Myocyte (in vitro differentiated cells): ENCODE results near the gene MAPK8IP3. TPM values are rescaled to one million over a fixed set of nuclear protein-coding genes. Genes with fewer than 3 reads are reported as not detected.

Source experiments
- DNase-seq: peaks from one replicate; pipeline ENCODE4 v3.0.0-alpha.2; 2012; ENCODE audit warnings: low read depth
- total RNA-seq: library from RNA; depleted of rRNA; stranded (reverse); fragments of >200 nt; gene quantifications from 2 replicates; pipeline ENCODE4 v1.2.3, GENCODE V29; 2014

Gene MAPK8IP3
- total RNA-seq, 1 donor from 2014 or later: 108 TPM

- no peak for DNase-seq
Observed at GRCh38 chr16:1771864-1772361, 65.9 kb downstream of the MAPK8IP3 start.

- DNase-seq: no peak
Observed at GRCh38 chr16:1772362-1772907, 66.4 kb downstream of the MAPK8IP3 start, which contains the start of gene EME2. Gene EME2, plus strand, starts transcription at chr16:1772810. Its CDS starts 418 bp downstream, at chr16:1773228.

- DNase-seq: peak; percentile 89
Observed at GRCh38 chr16:1772908-1773702, 67.1 kb downstream of the MAPK8IP3 start, which contains the start of gene MRPS34. Gene MRPS34, minus strand, starts transcription at chr16:1773134. Its CDS starts 15 bp downstream, at chr16:1773119.

GRCh38 chr16:1773703-1774447 lies 67.9 kb downstream of the MAPK8IP3 start:
- DNase-seq: peak; percentile 52

DNA sequence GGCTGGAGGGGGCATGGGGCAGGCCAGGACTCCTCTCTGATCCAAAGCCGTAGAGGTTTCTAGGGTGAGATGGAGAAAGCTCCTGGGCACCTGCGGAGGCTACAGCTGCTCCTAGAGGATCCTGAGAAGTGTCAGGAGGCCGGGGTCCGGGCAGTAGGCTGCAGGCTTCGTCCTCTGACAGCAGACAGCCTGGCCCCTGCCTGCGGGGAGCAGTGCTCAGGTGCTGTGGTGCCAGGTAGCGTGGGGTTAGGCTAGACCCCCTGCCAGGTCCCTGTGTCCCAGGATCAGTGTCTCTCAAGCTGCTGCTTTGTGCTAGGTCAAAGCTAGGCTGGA lies 68.4 kb downstream of the MAPK8IP3 start:
- DNase-seq: no peak

DNA sequence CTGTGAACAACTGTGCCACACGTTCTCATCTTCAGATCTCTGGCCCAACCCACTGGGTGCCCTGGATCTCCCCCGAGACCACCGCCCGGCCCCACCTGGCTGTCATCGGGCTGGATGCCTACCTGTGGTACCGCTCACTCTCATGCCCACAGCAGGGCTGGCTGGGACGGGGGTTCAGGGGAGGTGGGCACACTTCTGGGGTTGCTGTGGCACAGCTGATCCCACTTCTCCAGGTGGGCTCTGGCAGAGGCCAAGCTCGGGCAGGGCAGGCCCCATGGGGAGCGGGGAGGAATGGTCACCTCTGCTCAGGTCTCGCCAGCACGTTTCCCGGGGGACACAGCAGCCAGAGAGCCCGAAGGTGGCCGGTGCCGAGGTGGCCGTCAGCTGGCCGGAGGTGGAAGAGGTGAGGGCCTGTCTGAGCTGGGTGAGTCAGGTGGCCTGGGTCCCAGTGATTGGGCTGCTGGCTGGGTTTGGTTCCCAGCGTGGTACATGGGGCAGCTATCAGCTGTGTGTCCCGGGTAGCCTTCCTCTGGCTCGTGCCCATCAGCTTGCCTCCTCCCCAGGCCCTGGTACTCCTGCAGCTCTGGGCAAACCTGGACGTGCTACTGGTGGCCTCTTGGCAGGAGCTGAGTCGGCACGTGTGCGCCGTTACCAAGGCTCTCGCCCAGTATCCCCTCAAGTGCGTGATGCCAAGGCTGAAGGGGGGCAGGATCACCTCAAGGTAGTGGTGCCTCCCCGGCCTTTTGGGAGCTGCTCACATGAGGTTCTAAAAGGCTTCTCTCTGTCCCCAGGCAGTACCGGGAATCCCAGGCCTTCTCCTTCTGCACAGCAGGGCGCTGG lies 69.2 kb downstream of the MAPK8IP3 start:
- no peak for DNase-seq

DNA sequence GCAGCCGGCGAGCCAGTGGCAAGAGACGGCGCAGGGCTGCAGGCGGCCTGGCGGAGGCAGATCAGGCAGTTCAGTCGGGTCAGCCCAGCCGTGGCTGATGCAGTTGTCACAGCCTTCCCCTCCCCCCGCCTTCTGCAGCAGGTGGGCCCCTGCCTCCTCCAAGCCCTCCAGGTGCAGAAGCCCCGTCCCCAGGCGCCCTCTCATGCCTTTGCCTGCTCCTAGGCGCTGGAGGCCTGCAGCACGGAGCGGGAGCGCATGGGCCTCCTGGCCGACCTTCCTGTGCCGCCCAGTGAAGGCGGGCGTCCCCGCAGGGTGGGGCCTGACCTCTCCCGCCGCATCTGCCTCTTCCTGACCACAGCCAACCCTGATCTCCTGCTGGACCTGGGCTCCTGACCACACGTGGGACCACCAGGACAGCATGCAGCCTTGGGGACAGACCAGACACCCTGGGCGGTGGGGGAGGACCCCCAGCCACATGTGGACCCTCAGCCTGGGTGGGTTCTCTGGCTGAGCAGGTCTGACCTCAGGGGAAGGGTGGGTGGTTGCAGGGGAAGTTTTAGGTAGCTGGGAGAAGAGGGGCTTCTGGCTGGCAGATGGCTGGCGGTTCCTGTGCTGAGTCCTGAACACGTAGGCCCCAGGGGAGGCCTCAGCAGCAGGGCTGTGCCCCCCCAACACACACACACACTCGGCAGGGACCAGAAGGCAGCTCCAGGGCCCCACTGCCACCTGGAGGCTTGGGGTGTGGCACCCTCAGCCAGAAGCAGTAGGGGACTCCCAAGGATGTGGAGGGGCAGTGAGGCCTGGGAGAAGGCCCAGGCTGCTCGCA lies 70.1 kb downstream of the MAPK8IP3 start:
- no peak for DNase-seq

GRCh38 chr16:1776672-1776955 lies 70.6 kb downstream of the MAPK8IP3 start:
- DNase-seq: no peak

GRCh38 chr16:1776991-1777374 lies 71.0 kb downstream of the MAPK8IP3 start:
- DNase-seq: no peak

DNA sequence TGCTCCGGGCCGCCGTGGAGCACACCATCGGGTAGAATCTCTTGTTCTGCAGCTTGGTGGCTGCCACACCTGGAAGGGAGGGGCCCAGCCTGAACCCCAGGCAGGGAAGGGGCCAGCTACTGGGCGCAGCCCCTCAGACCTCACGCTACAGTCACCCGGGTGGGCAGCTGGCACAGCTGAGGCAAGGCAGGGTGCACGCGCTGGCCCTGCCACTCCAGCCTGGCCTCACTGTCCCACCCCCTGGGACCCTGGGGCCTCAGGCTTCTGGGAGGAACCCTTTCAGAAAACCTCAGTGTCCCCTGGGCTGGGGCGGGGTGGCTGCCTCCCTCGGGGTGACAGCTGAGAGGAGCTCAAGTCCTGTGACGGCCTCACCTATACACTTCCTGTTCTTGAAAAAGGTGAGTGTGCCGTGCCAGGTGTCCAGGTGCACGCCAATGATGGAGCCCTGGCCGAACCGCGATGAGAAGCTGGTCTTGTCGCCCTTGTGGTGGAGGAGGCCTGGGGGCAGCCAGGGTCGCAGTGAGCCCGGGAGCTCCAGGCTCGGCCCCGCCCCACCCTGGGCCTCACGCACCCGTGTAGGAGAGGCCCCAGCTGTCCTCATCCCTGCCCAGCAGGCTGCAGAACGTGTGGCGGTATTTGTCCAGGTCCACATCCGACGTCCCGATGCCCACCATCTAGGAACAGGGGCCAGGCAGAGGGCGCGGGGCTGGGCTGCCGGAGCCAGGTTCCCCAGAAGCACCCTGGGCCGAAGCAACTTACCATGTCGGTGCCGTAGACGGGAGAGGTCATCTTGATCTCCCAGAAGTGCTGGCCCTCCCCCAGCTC lies 71.6 kb downstream of the MAPK8IP3 start:
- no peak for DNase-seq

DNA sequence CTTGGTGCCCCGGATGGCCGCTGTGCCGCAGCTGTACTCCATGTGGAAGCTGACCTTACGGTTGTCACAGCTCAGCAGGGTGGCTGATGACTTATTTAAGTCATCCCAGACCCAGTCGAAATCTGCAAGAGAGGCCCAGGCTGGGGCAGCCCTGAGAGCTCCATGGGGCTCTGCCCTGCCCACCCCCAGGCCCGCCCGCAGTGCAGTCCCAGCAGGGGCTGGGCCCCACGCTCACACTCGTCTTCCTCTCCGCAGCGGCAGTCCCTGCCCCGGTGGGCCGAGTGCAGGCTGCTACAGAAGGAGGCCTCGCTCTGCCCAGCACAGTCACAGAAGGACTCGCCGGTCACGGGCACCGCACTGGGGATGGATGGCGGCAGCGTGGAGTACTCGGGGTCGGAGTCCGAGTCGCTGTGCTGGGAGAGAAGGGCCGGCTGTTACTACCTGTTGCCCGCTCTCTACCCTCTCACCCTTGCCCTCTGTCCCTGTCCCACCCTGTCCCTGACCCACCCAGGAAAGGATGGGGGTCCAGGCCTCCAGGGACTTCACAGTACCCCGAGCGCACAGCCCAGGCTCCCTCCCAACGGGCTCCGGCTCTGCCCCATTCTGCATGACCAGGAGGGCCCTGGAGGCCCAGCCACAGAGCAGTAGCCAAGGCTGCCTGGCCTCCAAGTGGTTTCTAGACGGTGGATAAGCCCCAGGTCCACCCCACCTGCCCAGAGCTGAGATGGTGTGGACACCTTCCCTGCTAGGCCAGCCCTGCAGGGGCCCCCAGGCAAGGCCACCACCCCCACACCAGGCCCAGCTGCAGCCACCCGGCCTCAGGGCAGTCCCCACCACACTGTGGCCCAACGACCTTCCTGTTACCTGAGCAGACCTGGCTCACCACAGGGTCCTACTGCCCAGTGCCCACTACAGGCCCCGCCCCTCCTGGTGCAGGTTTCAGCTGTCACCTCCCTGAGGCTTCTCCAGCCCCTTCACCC lies 72.5 kb downstream of the MAPK8IP3 start:
- no peak for DNase-seq

DNA sequence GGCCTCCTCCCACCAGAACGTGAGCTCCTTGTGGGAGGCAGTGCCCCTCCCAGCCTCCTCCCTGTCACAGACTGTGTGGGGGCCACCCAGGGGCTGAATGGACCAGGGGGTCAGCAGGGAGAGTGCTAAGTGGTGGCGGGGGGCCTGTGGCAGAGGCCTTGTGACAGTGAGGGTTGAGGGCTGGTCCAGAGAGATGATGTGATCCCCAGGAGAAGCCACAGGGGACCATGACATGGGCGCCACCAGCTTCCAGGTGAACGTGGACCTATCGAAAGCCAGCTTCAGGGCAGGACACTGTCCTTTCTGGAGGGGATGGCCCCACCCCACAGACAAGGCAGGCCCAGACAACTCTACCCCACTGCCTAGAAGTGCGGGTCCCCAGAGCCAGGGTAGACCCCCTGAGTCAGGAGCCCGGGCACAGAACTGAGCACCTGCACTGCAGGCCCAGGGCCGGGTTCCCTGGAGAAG lies 73.3 kb downstream of the MAPK8IP3 start:
- DNase-seq: no peak

DNA sequence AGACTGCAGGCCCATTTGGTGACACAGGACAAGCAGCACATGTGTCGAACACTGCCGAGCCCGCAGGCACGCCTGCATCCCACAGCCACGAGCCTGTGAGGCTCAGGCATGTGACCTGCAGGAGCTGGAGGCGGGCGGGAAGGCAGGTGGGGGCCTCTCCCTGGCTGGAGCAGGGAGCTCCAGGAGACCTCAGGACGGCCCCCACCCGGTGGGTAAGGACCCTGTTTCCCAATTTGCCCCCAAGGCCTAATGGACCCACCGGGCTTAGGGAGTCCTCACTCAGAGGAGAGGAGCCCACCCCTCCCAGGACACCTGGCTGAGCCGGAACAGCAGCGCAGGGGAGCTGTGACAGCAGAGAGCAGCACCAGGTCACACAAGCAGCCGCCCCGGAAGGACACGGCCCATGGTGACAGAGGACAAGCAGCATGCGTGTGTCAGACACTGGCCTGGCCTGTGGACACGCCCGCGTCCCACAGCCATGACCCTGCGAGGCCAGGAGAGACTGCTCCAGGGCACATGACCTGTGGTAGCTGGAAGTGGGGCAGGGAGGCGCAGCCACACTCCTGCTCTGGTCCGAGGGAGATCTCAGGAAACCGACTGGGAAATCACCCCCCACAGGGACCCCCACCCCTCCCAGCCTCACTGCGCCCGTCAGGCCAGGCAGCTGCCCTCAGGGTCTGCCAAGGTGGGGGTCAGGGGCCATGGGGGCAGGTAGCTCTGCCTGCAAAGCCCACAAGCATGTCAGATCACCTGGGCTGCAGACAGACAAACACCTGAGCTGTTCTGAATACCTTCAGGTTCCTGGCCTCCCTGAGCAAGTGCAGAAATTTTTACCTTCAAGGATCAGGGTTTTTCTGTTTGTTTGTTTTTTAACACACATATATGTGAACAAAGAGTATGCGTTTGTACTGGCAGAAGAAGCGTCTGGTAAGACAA lies 74.0 kb downstream of the MAPK8IP3 start:
- no peak for DNase-seq

GRCh38 chr16:1780677-1781072 lies 74.7 kb downstream of the MAPK8IP3 start:
- no peak for DNase-seq

DNA sequence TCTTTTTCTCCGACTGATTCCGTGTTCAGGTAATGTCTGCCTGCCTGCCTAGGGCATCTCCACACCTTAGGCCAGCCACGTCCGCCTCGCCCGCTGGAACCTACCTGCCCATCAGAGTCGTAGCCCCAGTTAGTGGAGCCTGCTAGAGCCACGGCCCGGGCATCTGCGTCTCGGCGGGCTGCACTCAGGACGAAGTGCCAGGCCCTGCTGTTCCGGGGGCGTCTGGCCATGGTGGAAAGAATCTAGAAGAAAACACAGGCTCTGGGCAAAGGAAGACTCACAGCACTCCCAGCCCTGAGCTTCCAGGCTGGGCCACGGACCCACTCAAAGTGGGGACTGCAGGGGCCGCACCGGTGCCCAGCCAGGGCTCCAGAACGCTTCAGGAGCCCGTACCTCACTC lies 75.3 kb downstream of the MAPK8IP3 start:
- DNase-seq: no peak

GRCh38 chr16:1781758-1782407 lies 75.9 kb downstream of the MAPK8IP3 start:
- DNase-seq: peak; percentile 18
